Calu3 (cell line): ENCODE data around the gene HIPK4. TPM values are rescaled to one million over a fixed set of nuclear protein-coding genes. Genes with fewer than 3 reads are reported as not detected.
A peak's percentile ranks its signal among the peaks of the same experiment; 100 is the strongest.

Source experiments
- BruUV-seq: library from RNA; stranded (reverse); fragments of 400-500 nt; replicated peaks from 2 replicates; lab custom pipeline; 2021; lab: Mats Ljungman, UMichigan
- CTCF ChIA-PET: fragments of 300-600 bp; sonication (Branson Sonifier 250); formaldehyde crosslinking; loops from one replicate; lab custom pipeline; 2022; ENCODE audit warnings: antibody characterized with exemption; lab: Charles Lee
- DNase-seq: peaks from one replicate; pipeline ENCODE4 v3.0.0; 2022
- H3K27ac Mint-ChIP-seq: one replicate; pipeline ENCODE4 v1.8.0; 2022; ENCODE audit warnings: mixed read lengths; ENCODE audit not compliant: unreplicated experiment
- H3K27me3 Mint-ChIP-seq: one replicate; pipeline ENCODE4 v1.8.0; 2022; ENCODE audit warnings: mixed read lengths; ENCODE audit not compliant: unreplicated experiment
- H3K36me3 Mint-ChIP-seq: one replicate; pipeline ENCODE4 v1.8.0; 2022; ENCODE audit warnings: mild to moderate bottlenecking, moderate library complexity, mixed read lengths; ENCODE audit not compliant: insufficient read depth, unreplicated experiment
- H3K4me1 Mint-ChIP-seq: one replicate; pipeline ENCODE4 v1.8.0; 2022; ENCODE audit warnings: mild to moderate bottlenecking, low read depth, mixed read lengths; ENCODE audit not compliant: unreplicated experiment
- H3K4me3 Mint-ChIP-seq: one replicate; pipeline ENCODE4 v1.8.0; 2022; ENCODE audit warnings: mild to moderate bottlenecking, low read depth, moderate library complexity, mixed read lengths; ENCODE audit not compliant: unreplicated experiment
- H3K9me3 Mint-ChIP-seq: one replicate; pipeline ENCODE4 v1.8.0; 2022; ENCODE audit warnings: low read depth, mixed read lengths; ENCODE audit not compliant: unreplicated experiment
- intact Hi-C: fragments of 100-400 bp; cut with micrococcal nuclease; formaldehyde crosslinking; loops from one replicate; pipeline ENCODE4 v1.10.0; 2022; ENCODE audit not compliant: unreplicated experiment
- total RNA-seq: library from RNA; stranded (reverse); gene quantifications from 2 replicates; pipeline ENCODE4 v1.2.3, GENCODE V29; 2022
- TF ChIP-seq, protein P1 (sequence below): fragments of 200-600 bp; IDR thresholded peaks from one replicate; pipeline ENCODE4 v1.8.0; 2022; ENCODE audit warnings: antibody characterized with exemption; ENCODE audit not compliant: unreplicated experiment

HIPK4 gene
- total RNA-seq, 1 experiment from 2014 or later, result 0.14 TPM

GRCh38 chr19:40396886-40397567 is 7.0 kb upstream of the HIPK4 start:
- CTCF ChIA-PET, result interaction anchor here (1.1 kb wide), 1 partner anchor 16 kb away, joined by 3 read pairs; no protein-coding TSS in a partner anchor
- no TSS peak for BruUV-seq
- H3K36me3 Mint-ChIP-seq, result peaks cover 16% of the 10 kb centered on the region
- no peak overlapping the region for H3K27ac Mint-ChIP-seq
- H3K9me3 Mint-ChIP-seq, result no peaks in the 10 kb centered on the region
- no peak for DNase-seq
- intact Hi-C loops, result no loop called here
- peaks cover 15% of the 10 kb centered on the region for H3K27me3 Mint-ChIP-seq
- TF ChIP-seq, protein P1, sequence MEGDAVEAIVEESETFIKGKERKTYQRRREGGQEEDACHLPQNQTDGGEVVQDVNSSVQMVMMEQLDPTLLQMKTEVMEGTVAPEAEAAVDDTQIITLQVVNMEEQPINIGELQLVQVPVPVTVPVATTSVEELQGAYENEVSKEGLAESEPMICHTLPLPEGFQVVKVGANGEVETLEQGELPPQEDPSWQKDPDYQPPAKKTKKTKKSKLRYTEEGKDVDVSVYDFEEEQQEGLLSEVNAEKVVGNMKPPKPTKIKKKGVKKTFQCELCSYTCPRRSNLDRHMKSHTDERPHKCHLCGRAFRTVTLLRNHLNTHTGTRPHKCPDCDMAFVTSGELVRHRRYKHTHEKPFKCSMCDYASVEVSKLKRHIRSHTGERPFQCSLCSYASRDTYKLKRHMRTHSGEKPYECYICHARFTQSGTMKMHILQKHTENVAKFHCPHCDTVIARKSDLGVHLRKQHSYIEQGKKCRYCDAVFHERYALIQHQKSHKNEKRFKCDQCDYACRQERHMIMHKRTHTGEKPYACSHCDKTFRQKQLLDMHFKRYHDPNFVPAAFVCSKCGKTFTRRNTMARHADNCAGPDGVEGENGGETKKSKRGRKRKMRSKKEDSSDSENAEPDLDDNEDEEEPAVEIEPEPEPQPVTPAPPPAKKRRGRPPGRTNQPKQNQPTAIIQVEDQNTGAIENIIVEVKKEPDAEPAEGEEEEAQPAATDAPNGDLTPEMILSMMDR, result no peak
- peaks cover 27% of the 10 kb centered on the region for H3K4me1 Mint-ChIP-seq
- H3K4me3 Mint-ChIP-seq, result no peak overlapping the region

DNA sequence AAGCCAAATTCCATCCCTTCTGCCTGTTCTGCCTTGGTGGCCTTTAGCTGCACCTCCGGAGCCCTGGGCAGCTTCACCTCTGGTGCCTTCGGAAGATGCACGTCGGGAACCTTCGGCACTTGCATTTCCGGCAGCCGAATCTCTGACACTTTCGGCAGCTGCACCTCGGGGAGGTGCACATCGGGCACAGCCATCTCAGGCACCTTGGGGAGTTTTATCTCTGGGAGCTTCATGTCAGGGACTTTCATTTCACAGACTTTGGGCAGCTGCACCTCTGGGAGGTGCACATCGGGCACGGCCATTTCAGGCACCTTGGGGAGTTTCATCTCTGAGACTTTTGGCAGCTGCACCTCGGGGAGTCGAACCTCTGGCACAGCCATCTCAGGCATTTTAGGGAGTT is 6.0 kb upstream of the HIPK4 start:
- no peak overlapping the region for H3K27ac Mint-ChIP-seq
- BruUV-seq, result no TSS peak
- peaks cover 23% of the 10 kb centered on the region for H3K36me3 Mint-ChIP-seq
- TF ChIP-seq, protein P1, result no peak
- peaks cover 15% of the 10 kb centered on the region for H3K27me3 Mint-ChIP-seq
- H3K4me1 Mint-ChIP-seq, result peaks cover 35% of the 10 kb centered on the region
- CTCF ChIA-PET, result interaction anchor here (0.9 kb wide), 1 partner anchor 9 kb away, joined by 6 read pairs; no protein-coding TSS in a partner anchor
- no peak overlapping the region for H3K4me3 Mint-ChIP-seq
- no peaks in the 10 kb centered on the region for H3K9me3 Mint-ChIP-seq
- DNase-seq, result no peak
- intact Hi-C loops, result no loop called here

DNA sequence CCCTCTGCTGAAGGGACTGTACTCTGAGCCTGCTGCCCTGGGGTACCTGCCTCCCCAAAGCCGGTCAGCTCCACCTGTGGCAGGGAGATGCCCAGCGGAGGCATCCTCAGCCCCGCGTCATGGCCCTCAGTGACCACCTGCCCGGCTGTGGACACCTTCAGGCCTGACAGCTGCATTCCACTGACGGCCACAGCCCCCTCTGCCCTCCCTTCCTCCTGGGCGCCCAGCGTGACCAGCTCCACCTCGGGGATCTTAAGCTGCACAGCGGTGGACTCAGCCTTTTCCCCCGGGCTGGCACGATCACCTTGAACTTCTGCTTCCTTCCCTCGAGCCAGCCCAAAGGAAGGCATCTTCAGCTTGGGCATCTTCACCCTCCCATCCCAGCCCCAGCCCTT is 4.8 kb upstream of the HIPK4 start:
- no peak for DNase-seq
- peaks cover 23% of the 10 kb centered on the region for H3K36me3 Mint-ChIP-seq
- no peak overlapping the region for H3K27ac Mint-ChIP-seq
- peaks cover 35% of the 10 kb centered on the region for H3K4me1 Mint-ChIP-seq
- TF ChIP-seq, protein P1, result no peak
- H3K9me3 Mint-ChIP-seq, result no peaks in the 10 kb centered on the region
- CTCF ChIA-PET, result no interaction called here
- no peak overlapping the region for H3K4me3 Mint-ChIP-seq
- H3K27me3 Mint-ChIP-seq, result peaks cover 14% of the 10 kb centered on the region
- intact Hi-C loops, result no loop called here
- no TSS peak for BruUV-seq

DNA sequence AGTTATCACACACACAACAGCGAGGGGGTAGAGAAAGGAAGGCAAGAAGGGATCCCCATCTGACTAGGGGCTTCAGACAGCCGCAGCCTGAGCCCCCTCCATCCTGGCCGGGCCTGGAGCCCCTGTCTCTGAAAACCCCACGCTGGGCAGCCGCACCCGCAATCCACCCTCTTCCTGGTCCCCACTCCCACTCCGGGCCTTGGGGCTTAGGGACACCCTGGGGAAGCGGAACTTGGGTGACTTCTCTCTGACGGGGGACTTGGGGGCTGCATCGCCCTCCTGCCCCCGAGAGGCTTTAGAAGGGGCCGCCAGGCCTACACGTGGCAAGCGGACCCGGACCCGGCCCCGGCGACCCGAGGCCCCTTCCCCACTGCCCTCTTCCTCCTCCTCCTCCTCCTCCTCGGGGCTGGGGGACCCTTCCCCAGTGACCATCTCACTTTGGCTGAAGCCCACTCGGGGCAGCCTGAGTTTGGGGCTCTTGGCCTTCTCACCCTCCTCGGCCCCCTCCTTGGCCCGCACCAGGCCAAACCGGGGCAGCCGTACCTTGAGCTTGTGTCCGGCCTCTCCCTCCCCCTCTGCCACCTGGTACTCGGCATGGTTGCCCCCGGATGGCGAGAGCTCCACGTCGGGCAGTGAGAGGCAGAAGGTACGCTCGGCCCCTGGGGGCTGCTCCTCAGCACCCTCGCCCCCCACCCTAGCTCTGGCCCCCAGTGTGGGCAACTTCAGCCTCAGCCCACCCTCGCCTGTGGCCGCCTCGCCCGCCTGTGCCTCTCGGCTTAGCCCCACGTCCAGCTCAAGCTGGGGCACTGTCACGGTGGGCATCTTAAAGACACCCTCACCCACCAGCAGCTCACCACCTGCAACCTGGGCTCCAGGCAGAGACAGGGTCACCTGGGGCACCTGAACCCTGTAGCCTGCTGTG is 4.2 kb upstream of the HIPK4 start:
- intact Hi-C loops, result no loop called here
- no peaks in the 10 kb centered on the region for H3K9me3 Mint-ChIP-seq
- peaks cover 7% of the 10 kb centered on the region for H3K27me3 Mint-ChIP-seq
- no TSS peak for BruUV-seq
- CTCF ChIA-PET, result no interaction called here
- H3K4me1 Mint-ChIP-seq, result peaks cover 31% of the 10 kb centered on the region
- no peak for DNase-seq
- H3K4me3 Mint-ChIP-seq, result no peak overlapping the region
- H3K27ac Mint-ChIP-seq, result peak overlapping the region; percentile 68
- TF ChIP-seq, protein P1, result no peak
- peaks cover 23% of the 10 kb centered on the region for H3K36me3 Mint-ChIP-seq
